T-helper 2 cell treated with Interferon-gamma antibody and Interleukin-4, amounts not matched to agents 100 ng/mL and 5 ng/mL, for 36 hours (primary cell): ENCODE results near the gene PDGFRA. TPM values are rescaled to one million over a fixed set of nuclear protein-coding genes. Genes with fewer than 3 reads are reported as not detected.
"Not testable (repeated sequence)": the region's sequence is repeated elsewhere in the genome, so short reads cannot be mapped to it uniquely, and the experiment has no call there.

ENCODE experiments used
- intact Hi-C: fragments of 100-400 bp; cut with micrococcal nuclease; formaldehyde crosslinking; loops from one replicate; pipeline ENCODE4 v1.15.1; 2023
- total RNA-seq: library from RNA; stranded (reverse); gene quantifications from 2 replicates; pipeline ENCODE4 v1.2.3, GENCODE V29; 2022

The PDGFRA gene
- total RNA-seq, 1 donor from 2014 or later = 0.11 TPM

DNA sequence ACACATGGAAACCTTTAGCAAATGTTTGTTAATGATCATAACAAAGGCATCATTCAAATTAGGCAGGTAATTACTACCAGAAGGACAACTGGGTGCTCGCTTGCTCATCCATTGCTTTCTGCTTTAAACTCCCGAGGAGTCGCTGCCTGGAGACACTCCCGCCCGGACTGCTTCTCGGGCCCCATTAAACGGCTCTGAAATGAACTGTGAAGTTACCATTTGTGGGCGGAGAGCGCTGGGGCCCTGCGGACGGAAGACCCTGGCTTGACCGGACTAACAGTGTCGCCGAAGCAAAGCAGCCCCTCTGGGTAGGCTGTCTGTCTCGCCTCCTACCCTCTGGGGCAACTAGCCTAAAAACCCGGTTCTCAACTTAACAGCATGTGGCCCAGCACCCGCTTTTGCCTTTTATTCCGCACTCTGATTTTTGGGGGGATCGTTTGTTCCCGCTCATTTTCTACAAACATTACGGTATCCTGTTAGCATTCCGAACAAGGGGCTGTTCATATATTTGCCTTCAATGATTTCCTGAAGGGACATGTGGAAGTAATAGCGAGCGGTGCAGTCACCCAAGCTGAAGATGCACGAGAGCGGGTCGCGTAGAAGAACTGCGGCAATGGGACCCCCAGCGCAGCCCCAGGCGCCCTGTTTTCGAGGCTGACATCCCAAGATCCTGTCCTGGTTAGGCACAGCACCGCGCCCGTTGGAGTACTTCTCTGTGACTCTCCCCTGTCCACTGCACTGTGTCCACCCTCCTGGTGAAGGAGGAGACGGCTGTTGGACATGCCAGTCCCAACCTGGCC, 1.6 kb upstream of the PDGFRA start:
- intact Hi-C loops = loop anchor here (1.0 to 2.0 kb wide), 2 partner anchors 127 to 321 kb away; partner anchors contain the start of gene GSX2

DNA sequence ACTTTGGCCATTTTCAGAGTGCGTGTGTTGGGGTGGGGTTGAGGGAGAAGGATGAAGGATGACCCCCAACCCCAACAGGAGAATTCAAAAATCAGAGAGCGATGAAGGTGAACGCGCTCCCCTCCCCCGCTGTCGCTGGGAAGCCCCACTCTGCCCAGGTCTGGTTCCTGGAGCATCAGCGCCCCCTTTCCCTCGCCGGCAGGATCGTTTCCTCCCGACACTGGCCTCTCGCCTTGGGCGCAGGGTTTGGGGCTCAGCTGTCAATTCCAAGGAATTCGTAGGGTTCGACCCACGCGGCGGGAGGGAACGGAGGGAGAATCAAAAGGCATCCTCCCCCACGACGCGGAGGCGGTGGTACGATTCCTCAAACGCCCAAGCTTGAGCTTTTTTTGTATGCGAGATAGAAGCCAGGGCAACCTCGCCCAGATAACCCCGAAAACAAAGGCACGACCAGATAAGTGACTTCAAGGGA, 1.0 kb upstream of the PDGFRA start:
- intact Hi-C loops = loop anchor here (2.0 kb wide), 1 partner anchor 127 kb away; the partner anchor contains the start of gene GSX2

DNA sequence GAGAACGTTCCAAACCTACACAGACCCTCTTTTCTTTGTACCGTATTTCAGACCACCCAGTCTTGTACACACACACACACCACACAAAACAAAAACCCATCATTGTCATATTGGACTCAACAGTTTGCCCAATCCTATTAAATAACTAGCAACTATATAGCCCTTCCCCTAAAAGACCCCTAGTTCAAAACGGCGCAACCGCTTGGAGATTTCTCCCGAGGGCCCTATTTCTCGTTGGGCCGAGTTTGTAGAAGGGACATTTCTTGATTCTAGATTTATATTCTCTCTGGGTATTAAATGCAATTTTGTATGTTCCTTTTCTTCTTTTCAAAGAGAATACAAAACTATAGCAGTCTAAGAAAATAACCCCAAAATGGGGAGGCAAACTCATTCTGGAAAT, 547 bp upstream of the PDGFRA start:
- intact Hi-C loops = loop anchor here (2.0 kb wide), 1 partner anchor 128 kb away; the partner anchor contains the start of gene GSX2

DNA sequence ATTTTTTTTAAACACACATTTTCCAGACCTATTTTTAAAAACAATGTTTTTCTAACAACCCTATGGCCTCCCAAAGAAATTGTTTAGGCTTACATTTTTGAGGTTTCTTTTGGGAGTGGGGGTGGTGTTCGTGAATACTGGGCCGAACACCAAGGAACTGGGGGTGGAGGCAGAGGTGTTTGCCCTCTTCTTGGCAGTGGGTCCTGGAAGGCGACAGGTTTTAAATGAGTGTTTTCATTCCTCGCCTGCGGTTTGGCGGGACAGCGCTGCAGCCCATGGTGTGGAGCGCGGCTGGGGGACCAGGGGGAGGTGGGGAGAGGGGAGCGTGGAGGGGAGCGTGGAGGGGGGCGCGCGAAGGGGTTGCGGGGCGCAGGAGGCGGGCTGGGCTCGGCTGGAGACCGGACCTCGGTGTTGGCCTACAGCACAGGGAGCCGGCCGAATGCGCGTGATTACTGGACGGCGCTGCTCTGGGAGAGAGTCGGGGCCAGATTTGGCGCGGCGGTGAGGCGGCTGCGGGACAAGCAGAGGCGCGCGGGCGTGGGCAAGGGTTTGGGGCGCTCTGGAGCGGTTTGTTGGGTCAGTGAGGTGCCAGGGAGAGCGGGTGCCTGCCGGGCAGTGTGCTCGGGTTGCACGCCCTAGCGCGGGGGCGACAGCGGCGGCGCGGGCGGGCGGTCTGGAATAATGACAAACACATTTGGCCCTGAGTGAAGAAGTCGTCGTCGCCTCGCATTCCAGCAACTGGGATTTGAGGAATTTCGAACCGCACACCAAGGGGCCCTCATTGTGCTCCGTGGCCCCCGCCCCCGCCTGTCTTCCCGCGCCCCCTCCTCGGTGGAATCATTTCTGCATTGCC, 764 bp downstream of the PDGFRA start:
- intact Hi-C loops = loop anchor here (2.0 to 10.0 kb wide), 6 partner anchors 129 to 1685 kb away; partner anchors contain the start of genes FIP1L1 and GSX2

DNA sequence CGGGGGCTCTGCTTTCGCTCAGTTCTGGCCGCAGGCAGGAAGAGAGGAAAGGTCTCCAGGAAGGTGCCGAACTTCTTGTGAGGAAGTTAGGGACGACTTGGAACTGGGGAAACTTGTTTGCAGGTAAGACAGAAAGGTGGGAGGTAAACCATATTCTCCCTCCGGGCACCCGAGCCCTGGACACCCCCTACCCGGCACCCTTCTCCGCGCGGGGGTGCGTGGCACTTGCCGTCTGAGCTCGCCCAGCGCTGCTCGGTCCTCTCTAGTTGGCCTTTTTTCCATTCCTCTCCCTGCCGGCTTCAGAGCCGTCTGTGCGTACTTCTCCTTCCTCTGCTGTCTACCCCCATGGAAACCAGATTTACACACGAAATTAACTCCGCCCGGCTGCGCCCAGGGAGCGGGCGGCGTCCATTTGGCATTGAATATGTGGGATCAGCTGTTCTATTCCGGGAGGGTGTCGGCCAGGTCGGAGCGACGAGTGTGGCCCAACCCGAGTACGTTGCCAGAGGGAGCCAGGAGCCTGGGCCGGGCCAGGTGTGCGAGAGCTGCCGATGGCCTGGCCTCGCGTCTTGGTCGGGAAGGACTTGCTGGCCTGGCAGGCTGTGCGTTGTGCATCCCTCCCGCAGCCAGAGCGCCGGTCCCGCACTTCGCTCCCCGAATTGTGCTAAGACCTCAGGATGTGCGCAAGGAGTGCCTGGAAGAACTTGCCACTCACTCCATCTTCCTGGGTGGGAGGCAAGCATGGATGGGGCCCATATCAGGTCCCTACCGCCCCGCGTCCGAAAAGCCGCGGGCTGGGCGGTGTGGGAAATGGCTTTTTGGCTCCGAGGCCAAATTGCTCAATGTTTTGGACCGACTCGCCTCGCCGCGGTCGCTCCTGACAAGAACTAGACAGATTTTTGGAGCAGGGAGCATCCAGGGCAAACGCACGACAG, 1.7 kb downstream of the PDGFRA start:
- intact Hi-C loops = loop anchor here (5.0 to 10.0 kb wide), 5 partner anchors 526 to 1686 kb away; partner anchors contain the start of gene FIP1L1

DNA sequence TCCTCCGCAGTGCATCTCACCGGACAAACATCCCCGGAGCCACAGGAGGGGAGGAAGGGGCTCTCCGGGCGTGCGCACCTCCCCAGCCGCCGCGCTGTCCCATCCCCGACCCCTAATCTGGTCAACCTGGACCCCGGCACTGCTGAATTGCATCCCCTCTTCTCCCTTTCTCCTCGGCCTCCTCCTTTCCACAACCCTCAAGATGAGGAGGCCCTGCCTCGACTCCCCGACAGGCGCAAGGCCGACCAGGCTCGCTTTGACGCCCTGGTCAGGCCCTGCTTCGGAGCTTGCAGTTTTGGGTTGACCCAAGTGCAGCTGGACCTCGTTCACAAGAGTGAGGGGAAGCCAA, 2.3 kb downstream of the PDGFRA start:
- intact Hi-C loops = loop anchor here (5.0 to 10.0 kb wide), 5 partner anchors 527 to 1687 kb away; partner anchors contain the start of gene FIP1L1

DNA sequence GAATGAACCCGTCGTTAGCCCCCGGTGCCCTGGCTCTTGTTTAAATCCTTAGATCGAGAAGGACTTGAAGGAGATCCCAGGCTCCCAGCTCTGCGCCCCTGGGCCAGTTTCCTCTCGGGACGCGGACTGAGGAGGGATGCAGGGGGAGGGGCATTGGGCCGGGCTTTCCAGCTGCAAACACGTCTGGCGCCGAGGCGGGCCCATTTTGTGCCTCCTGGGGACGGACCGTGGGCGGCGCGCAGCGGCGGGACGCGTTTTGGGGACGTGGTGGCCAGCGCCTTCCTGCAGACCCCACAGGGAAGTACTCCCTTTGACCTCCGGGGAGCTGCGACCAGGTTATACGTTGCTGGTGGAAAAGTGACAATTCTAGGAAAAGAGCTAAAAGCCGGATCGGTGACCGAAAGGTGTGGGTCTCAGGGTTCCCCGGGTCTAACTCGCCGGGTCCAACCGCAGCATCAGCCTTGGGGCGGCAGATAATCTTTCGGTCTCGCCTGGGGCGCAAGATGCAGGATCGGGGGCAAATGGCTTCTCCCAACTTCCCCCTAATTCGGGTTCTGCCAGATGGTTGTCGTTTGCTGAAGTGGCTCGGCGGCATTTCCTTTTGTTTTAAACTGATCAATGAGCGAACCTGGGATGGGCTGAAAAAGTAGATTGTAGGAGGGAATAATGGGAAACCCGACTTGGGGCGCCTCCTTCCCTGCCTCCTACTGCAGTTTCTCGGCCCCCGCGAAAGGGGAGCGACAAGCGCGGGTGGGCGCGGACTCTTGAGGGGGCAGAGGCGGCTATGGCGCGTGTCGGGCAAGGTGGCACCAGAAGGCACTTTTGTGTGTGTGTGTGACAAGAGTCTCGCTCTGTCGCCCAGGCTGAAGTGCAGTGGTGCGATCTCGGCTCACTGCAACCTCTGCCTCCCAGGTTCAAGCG, 2.9 kb downstream of the PDGFRA start:
- intact Hi-C loops = loop anchor here (2.0 to 10.0 kb wide), 8 partner anchors 13 to 1855 kb away; partner anchors contain the start of gene FIP1L1

DNA sequence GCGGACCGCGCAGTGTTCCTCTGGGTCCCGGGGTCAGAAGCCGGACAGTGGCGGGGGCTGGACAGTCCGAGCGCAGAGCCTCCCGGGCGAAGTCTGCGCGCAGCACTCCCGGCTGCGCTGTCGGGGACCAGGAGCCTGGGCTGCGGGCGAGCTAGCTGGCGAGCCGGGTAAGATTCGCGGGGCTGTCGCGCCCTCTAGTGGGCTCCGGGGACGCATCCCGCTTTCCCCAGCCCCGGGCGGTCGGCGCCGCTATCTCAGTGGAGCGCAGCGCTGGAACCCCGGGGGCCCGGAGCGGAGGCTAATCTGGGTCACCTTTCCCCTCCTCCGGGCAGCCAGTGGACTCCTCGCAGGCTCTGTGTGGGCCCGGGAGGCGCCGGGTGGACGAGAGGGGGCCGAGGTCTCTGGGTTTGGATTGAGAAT, 4.2 kb downstream of the PDGFRA start:
- intact Hi-C loops = loop anchor here (1.0 to 10.0 kb wide), 10 partner anchors 14 to 1856 kb away; partner anchors contain the start of gene FIP1L1

DNA sequence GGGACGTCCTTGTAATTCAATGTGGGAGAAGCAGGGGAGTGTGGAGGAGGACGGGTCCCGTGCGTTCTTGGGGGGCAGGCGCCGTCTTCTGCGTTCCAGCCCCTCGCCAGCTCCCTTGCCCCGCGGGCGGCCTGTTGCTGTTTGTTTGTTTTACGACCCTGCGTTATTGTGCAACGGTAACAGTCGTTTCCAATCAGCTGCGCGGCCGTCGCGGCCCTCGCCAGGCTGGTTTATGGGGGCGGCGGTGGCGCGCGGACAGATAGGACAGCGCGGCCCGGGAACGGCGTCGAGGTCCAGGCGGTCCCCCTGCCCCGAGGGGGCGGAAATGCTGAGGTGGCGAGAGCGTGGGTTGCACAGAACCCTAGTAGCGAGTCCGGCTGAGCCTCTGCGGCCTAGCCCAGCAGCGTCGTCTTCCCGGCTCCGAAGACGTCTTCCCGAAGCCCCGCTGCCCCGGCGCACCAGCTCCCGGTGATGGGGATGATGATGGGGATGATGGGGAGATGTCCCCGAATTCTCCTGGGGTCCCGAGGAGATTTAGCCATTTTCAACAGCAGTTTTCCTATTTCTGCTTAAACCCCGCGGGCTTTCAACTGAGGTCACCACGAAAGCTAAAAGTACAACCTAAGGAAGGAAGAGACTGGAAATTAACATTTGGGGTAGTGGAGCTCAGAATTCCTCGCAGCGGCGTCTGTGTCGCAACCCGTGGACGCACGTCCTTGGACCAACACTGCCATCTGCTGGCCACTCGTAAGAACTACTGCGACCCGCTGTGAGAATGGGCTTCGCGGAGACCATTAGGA, 4.8 kb downstream of the PDGFRA start:
- intact Hi-C loops = loop anchor here (1.0 to 10.0 kb wide), 11 partner anchors 15 to 1857 kb away; partner anchors contain the start of gene FIP1L1

DNA sequence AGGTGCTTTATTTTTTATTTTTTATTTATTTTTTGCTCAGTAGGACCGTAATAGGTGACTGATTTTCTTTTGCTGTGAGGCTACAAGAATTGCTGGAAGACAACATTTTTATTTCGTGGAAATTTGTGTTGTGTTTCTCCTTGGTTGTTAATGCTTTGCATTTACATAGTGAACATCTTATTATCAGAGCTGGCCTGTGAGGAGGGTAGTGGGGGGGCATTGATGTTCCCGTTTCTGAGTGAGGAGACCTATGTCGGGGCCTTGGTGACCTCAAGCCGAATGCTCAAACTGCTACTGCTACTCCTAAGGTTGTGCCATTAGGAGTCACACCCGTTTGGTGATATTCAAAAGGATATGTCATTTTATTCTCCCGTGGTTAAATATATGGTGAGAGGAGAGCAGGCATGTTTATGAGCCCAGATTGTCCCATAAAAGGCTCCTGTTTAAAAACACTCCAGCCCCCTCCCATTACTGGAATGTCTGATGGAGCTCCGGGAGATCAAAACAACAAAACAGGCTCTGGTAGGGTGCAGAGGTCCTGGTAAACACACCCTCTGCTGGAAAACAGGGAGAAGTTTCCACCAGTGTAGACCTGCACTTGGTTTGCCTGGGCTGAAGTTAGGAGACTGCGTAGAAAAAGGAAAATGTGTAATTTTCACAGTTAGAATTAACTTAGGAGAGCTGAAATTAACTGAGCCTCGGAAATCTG, 5.6 kb downstream of the PDGFRA start:
- intact Hi-C loops = loop anchor here (1.0 to 10.0 kb wide), 6 partner anchors 530 to 1690 kb away; partner anchors contain the start of gene FIP1L1

DNA sequence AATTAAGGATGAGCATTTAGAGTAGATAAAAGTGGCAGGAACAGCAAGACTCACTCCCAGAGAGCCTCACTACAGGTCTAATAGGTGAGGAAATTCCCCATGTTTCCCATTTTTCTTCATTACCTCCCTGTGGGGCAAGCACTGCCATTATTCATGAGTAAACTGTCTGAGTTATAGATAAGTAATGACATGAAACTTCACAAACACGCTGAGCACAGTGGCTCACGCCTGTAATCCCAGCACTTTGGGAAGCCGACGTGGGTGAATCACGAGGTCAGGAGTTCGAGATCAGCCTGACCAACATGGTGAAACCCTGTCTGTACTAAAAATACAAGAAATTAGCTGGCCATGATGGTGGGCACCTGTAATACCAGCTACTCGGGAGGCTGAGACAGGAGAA, 7.2 kb downstream of the PDGFRA start:
- intact Hi-C loops = loop anchor here (10.0 kb wide), 3 partner anchors 532 to 1692 kb away; no protein-coding TSS in a partner anchor

DNA sequence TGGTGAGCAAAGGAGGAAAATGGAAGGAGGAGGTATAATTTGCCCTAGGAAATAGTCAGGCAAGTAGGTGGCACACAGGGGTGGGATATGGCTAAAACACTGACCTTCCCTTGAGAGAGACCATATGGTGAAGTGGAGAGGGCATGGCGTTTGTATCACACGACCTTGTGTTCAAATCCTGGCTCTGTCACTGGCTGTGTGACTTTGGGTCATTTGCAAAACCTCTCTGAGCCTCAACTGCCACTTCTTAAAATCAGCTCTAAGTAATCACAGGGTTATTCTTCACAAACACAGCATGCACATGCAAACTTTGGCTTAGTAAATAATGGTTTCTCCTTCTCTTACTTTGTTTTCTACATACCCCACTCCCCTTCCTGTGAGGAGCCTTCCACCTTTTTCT, 8.7 kb downstream of the PDGFRA start:
- intact Hi-C loops = loop anchor here (10.0 kb wide), 3 partner anchors 533 to 1693 kb away; no protein-coding TSS in a partner anchor

DNA sequence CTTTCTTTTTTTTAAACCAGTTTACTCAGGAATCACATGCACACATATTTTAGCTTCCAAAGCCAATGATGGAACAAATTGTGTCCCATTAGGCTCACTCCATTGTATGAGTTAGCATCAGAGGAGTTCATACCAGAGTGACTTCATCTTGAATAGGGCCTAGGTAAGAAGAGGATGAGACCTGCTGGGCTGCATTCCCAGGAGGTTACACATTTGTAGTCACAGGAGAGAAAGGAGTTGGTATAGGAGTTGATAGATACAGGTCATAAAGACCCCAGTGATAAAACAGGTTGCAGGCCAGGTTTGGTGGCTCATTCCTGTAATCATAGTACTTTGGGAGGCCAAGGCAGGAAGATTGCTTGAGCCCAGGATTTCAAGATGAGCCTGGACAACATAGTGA, 9.3 kb downstream of the PDGFRA start:
- intact Hi-C loops = loop anchor here (10.0 kb wide), 3 partner anchors 534 to 1694 kb away; no protein-coding TSS in a partner anchor

DNA sequence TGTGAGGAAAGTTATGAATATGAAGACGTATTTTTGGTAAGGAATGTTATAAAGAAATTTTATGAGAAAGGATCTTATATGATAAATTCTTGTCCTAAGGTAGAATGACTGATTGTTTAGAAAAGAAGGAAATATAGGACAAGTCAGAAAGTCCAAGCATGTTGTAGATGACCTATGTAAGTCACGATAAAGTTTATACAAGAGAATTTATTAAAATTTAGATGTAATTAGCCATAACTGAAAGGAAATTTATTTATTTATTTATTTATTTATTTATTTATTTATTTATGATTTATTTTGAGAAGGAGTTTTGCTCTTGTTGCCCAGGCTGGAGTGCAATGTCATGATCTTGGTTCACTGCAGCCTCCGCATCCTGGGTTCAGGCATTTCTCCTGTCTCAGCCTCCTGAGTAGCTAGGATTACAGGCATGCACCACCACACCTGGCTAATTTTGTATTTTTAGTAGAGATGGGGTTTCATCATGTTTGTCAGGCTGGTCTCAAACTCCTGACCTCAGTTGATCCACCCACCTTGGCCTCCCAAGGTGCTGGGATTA, 12.3 kb downstream of the PDGFRA start:
- intact Hi-C loops = not testable (repeated sequence)

DNA sequence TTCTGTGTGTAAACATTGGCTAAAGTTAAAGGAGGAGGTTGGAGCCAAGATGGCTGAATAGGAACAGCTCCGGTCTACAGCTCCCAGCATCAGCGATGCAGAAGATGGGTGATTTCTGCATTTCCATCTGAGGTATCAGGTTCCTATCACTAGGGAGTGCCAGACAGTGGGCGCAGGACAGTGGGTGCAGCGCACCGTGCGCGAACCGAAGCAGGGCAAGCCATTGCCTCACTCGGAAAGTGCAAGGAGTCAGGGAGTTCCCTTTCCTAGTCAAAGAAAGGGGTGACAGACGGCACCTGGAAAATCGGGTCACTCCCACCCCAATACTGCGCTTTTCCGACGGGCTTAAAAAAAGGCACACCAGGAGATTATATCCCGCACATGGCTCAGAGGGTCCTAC, 14.4 kb downstream of the PDGFRA start:
- intact Hi-C loops = not testable (repeated sequence)

DNA sequence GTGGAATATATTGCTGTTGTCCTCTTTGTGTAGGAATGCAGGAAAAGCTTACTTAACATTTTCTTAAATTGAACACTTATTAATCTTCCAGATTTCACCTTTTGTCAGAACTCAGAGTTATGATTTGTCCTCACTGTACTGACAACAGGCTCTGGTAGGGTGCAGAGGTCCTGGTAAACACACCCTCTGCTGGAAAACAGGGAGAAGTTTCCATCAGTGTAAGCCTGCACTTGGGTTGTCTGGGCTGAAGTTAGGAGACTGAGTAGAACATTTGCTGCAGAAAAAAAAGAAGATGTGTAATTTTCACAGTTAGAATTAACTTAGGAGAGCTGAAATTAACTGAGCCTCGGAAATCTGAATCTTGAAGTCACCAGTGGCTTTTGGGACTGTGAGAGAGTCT, 23.2 kb downstream of the PDGFRA start:
- intact Hi-C loops = not testable (repeated sequence)
